Measurements from ENCODE around the gene NALF2. TPM values are rescaled to one million over a fixed set of nuclear protein-coding genes. Genes with fewer than 3 reads are reported as not detected.

Gene NALF2
- 3.7 to 6.2 TPM (median 5.4 TPM) in 5 replicates for total RNA-seq (2022; extraction: Qiagen RNA extraction; ENCODE audit: low read depth)

GRCh38 chrX:69503782-69504625, at the start of gene NALF2:
Gene NALF2, plus strand, starts transcription at chrX:69504326. Its CDS starts 957 bp downstream, at chrX:69505283.

Other genes with a start within 250 kb of the NALF2 start
- gene EDA, start 111.8 kb downstream of the NALF2 start, total RNA-seq (2022; extraction: Qiagen RNA extraction; ENCODE audit: low read depth): 0.35 to 0.84 TPM (median 0.49 TPM) in 5 replicates

Measured in A549 treated with ZK216348 at 1 μM for 4 hours (cell line).